BE2C (cell line): ENCODE results near the gene ASTN2.

Experiments
- DNase-seq: peaks from one replicate; pipeline ENCODE4 v3.0.0-alpha.2; 2020
- H3K27me3 ChIP-seq: fragments of 250-450 bp; sonication (Bioruptor Pico); 2 replicates; pipeline ENCODE4 v1.5.1; 2020; ENCODE audit warnings: mild to moderate bottlenecking
- H3K36me3 ChIP-seq: fragments of 250-450 bp; sonication (Bioruptor Pico); 2 replicates; pipeline ENCODE4 v1.5.1; 2020; ENCODE audit warnings: mild to moderate bottlenecking
- H3K4me1 ChIP-seq: fragments of 250-450 bp; sonication (Bioruptor Pico); 2 replicates; pipeline ENCODE4 v1.5.1; 2020
- H3K4me3 ChIP-seq: 2 replicates; pipeline ENCODE4 v1.5.1; 2011; ENCODE audit warnings: low read depth, low read length
- H3K9me3 ChIP-seq: fragments of 250-450 bp; sonication (Bioruptor Pico); 2 replicates; pipeline ENCODE4 v1.5.1; 2020
- CTCF ChIP-seq: IDR thresholded peaks from 2 replicates; pipeline ENCODE4 v1.5.1; 2012; ENCODE audit warnings: mild to moderate bottlenecking, low read depth, low read length

The ASTN2 gene

GRCh38 chr9:117413346-117414219 lies 1.3 kb downstream of the ASTN2 start:
- Histone ChIP-seq H3K36me3 (peaks cover 33% of the 10 kb centered on the region), H3K4me1 (peaks cover 28% of the 10 kb centered on the region), H3K4me3 (peak overlapping the region; percentile 81), H3K9me3 (no peaks in the 10 kb centered on the region), H3K27me3 (no peaks in the 10 kb centered on the region)
- TF ChIP-seq CTCF = peak; percentile 39; the same call in 1 of the 2 replicates
- DNase-seq = peak; percentile 86

- no peaks in the 10 kb centered on the region for H3K27me3 ChIP-seq
- peak overlapping the region; percentile 81 for H3K4me3 ChIP-seq
- H3K36me3 ChIP-seq = peaks cover 39% of the 10 kb centered on the region
- peaks cover 32% of the 10 kb centered on the region for H3K4me1 ChIP-seq
- peak; percentile 22 for DNase-seq
- H3K9me3 ChIP-seq = no peaks in the 10 kb centered on the region
- no peak for TF ChIP-seq CTCF
These were observed 2.0 kb downstream of the ASTN2 start for GRCh38 chr9:117412841-117413240.

- H3K4me1 ChIP-seq = peaks cover 38% of the 10 kb centered on the region
- H3K4me3 ChIP-seq = peak overlapping the region; percentile 81
- peak; percentile 72 for DNase-seq
These were observed 2.7 kb downstream of the ASTN2 start for GRCh38 chr9:117412006-117412715.

GRCh38 chr9:117411547-117411946 lies 3.3 kb downstream of the ASTN2 start:
- TF ChIP-seq CTCF = peak; percentile 100
- Histone ChIP-seq H3K4me1 (peaks cover 45% of the 10 kb centered on the region), H3K4me3 (peak overlapping the region; percentile 81), H3K9me3 (no peaks in the 10 kb centered on the region), H3K36me3 (peaks cover 48% of the 10 kb centered on the region), H3K27me3 (no peaks in the 10 kb centered on the region)
- peak; percentile 86 for DNase-seq

More at GRCh38 chr9:117412006-117412715, 2.7 kb downstream of the ASTN2 start:
- Histone ChIP-seq H3K36me3 (peaks cover 44% of the 10 kb centered on the region), H3K27me3 (no peaks in the 10 kb centered on the region), H3K9me3 (no peaks in the 10 kb centered on the region)
- no peak for TF ChIP-seq CTCF

DNA sequence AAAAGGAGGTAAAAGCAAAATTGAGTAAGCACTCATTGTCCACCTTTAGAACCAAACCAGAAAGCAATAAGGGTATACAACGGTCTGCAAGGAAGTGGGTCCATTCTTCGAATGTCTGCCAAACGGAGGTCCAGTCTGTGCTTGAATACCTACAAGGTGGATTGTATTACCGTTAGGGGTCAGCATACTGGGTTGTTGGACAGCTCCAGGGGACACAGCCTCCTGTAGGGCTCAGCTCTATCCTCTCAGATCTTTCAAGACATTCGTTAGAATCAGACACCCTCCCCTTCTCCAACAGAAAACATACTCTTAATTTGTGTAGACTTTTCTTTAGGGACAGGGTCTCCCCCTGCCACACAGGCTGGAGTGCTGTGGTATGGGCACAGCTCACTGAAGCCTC lies 5.5 kb downstream of the ASTN2 start:
- no peak for DNase-seq
- TF ChIP-seq CTCF = no peak

More for the DNA sequence above, 5.5 kb downstream of the ASTN2 start:
- Histone ChIP-seq H3K36me3 (peaks cover 67% of the 10 kb centered on the region), H3K4me3 (no peak overlapping the region), H3K9me3 (no peaks in the 10 kb centered on the region), H3K27me3 (no peaks in the 10 kb centered on the region), H3K4me1 (peaks cover 58% of the 10 kb centered on the region)
